GM21619 (cell line): Measurements from ENCODE around the gene SORBS1.
A peak's percentile ranks its signal among the peaks of the same experiment; 100 is the strongest.

Experiments
- ATAC-seq: cut with Tn5 transposase; IDR thresholded peaks from one replicate; pipeline ENCODE4 v1.9.1; 2021; ENCODE audit not compliant: unreplicated experiment

Gene SORBS1

GRCh38 chr10:95561177-95561863 is at the start of gene SORBS1:
TSS of gene SORBS1 (minus strand) at chr10:95561371. CDS start at chr10:95441135, 120,236 bp downstream.
- peak; percentile 99 for ATAC-seq

DNA sequence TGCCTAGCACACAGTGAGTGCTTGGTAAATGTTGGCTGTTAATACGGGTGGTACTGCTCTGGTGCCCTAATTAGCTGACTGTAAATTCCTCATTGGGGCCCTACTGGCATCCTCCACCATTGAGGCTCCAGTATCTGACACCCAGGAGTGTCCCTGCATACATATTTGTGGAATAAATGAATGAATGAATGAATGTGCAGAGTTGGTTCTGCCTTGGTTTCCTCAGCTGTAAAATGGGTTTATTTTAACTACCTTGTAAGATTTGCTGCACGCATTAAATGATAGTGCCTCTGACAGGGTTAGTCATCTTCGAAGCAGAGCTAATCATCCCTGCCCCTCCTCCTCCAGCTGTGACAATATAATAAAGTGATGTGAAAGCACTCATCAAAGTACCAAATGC is 49.6 kb upstream of the SORBS1 start:
- ATAC-seq: no peak

- no peak for ATAC-seq
Observed at GRCh38 chr10:95606922-95607321, 45.8 kb upstream of the SORBS1 start.

DNA sequence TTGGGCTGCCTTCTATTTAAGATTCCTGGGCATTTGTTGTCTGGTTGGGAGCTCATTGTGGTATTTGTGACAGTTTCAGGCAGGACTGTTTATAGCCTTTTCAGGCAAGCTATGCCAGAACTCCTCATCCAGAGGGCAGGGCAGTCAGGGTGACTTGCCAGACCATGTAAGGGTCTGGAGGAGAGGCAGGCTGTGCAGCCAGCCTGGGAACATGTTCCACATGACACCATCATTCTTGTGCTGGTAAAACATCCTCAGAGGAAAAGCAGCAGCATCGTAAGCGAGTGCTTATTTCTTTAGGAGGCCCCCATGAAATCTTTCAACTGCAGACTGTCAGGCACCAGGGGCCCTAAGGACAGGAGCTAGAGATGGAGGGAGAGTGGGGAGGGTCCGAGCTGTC is 44.0 kb upstream of the SORBS1 start:
- no peak for ATAC-seq

- no peak for ATAC-seq
Observed at GRCh38 chr10:95604630-95605029, 43.5 kb upstream of the SORBS1 start.

GRCh38 chr10:95602382-95602781 is 41.2 kb upstream of the SORBS1 start:
- ATAC-seq: no peak

- ATAC-seq: peak; percentile 60
Observed at GRCh38 chr10:95601116-95601719, 40.0 kb upstream of the SORBS1 start.

DNA sequence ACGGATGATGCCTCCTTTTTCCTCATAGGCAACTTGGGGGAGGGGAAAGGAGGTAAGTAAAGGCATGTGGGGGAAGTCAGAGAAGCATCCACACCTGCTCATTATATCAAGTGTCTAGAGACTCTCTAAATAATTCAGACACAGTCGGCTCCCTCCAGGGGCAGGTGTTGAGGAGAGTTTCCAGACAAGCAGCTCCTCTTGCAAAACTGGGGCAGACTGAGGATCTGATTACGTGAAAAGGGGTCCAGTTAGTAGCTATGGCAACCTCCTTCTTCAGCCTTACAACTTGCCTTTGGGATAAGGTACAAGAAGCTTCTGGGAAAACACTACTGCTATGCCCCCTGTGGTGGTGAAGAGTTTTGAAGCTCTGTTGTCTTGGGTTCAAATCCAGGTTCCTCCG is 39.0 kb upstream of the SORBS1 start:
- no peak for ATAC-seq

- no peak for ATAC-seq
Observed at GRCh38 chr10:95597788-95598187, 36.6 kb upstream of the SORBS1 start.

DNA sequence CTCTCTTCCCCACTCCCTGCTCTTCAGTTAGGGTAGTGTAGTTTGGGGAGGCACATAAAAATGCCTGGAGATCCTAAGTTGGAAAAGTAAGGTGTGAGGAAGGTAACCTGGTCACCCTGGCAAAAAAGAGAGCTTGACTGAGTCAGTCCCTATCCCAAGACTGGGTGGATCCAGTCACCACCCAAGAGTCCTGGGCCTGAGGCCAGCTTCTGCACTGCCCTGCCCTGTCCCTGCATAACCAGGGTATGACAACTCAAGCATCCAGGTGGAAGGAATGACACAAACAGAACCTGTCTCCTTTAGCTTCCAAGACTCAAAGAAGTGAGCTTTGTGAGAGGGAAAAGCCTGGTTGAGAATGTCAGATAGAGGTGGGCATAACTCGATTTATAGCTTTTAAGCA is 26.9 kb upstream of the SORBS1 start:
- ATAC-seq: no peak

- ATAC-seq: no peak
Observed at GRCh38 chr10:95579835-95580535, 18.8 kb upstream of the SORBS1 start.

DNA sequence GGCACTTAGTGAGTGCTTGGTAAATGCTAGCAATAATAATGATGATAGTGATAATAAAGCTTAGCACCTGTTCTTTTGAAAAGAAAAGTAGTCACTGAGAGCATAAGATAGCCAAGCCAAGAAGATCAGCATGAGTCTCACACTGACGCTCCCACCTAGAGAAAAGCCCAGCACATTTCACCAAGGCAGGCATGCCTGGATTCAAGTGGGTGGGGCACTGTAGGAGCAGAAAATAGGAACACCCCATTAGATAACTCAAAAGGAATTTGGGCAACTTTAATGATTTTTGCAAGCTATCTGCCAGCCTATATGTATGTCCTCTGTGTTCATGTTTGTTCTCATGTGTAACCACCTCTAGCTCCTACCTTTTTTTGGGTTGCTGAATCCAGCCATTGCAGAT is 18.1 kb upstream of the SORBS1 start:
- no peak for ATAC-seq

- ATAC-seq: no peak
Observed at GRCh38 chr10:95578619-95579018, 17.4 kb upstream of the SORBS1 start.

DNA sequence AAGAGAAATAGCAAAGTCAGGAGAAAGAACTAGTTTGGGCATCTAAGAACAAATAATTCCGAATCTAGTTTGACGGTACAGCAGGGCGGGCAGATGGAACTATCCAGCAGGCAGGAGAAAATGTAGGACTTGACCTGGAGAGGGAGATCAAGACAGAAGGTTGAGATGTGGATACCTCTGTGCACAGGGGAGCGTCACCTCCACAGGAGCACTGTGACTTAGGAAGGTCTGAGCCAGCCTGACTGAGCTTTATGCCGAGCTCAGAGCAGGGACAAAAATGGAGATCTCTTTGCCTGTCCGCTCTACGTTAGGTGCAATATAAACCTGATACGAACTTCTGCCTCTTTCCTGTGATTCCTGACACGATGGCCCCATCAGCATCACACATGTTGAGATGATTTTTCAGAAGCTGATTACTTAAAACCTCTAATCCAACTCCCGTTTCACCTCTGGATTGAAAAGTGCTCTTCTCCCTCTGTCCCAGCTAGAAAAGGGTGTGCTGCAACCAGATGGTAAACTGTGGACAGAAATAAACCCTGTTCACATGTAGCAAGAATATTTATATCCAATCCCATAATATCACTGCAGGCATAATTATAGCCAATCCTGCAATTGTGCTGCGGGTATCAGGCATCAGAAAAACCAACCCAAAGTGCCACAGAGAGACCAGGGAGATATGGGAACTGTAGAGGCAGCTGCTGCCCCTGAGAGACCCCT is 13.6 kb upstream of the SORBS1 start:
- ATAC-seq: no peak

- ATAC-seq: no peak
Observed at GRCh38 chr10:95573964-95574604, 12.9 kb upstream of the SORBS1 start.

- no peak for ATAC-seq
Observed at GRCh38 chr10:95573527-95573926, 12.4 kb upstream of the SORBS1 start.

DNA sequence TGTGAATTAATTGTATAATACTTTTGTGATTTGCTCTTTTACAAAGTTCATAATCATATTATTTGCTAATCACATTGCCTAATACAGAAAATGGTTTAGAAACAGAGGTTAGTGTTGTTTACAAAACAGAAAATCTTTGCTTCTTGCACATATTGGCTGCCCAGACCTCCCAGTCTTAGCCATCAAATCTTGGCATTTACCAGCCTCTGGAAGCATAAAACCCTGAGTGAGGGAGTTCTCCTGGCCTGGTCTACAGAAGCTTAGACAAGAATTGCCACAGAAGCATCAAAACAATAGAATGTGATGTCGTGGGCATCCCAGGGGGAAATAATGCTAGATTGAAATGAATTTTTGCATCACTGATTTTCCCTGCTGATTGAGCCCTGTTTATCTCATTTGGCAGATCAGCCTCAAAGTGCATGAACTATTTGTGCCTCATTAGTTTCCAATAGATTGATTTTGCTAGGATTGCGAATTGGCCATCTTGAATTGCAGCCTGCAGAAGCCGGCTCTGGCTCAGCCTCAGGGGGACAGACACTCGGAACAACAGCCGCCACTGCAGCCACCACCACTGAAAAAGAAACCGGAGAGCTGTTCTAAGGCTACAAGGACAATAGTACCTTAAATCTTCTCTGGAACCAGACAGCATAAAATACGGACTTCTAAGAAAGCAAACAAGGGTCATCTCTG is 11.1 kb upstream of the SORBS1 start:
- no peak for ATAC-seq

DNA sequence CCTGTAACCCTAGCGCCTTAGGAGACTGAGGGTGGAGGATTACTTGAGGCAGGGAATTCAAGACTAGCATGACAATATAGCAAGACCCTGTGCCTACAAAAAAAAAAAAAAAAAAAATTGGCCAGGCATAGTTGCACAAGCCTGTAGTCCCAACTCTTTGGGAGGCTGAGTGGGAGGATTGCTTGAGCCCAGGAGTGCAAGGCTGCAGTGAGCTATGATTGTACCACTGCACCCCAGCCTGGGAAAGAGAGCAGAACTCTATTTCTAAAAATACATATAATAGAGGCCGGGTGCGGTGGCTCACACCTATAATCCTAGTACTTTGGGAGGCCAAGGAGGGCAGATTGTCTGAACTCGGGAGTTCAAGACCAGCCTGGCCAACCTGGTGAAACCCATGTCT is 10.2 kb upstream of the SORBS1 start:
- ATAC-seq: no peak

- no peak for ATAC-seq
Observed at GRCh38 chr10:95569368-95569767, 8.2 kb upstream of the SORBS1 start.

- no peak for ATAC-seq
Observed at GRCh38 chr10:95567903-95568630, 6.9 kb upstream of the SORBS1 start.
